ENCODE data around the gene COL4A4. TPM values are rescaled to one million over a fixed set of nuclear protein-coding genes. Genes with fewer than 3 reads are reported as not detected.

Gene COL4A4
- total RNA-seq, result under 1 TPM; 0.08 to 0.26 TPM

- Mint-ChIP-seq H3K36me3 (ENCODE audit: low read depth) (no peaks in the 10 kb centered on the region), H3K27me3 (peaks cover 50% of the 10 kb centered on the region), H3K9me3 (no peaks in the 10 kb centered on the region), H3K4me3 (peak within 1 kb of the TSS; percentile 65), H3K27ac (no peak within 1 kb of the TSS), H3K4me1 (no peaks in the 10 kb centered on the region)
- peak; percentile 53 for ATAC-seq (replicated peaks)
Observed at GRCh38 chr2:227163998-227164762, at the start of gene COL4A4, which contains the start of gene COL4A3. TSS of gene COL4A4 (minus strand) at chr2:227164205. CDS start at chr2:227147483, 16,722 bp downstream. TSS of gene COL4A3 (plus strand) at chr2:227164624. CDS start at chr2:227164727, 103 bp downstream.

GRCh38 chr2:227207573-227207972 lies 43.6 kb upstream of the COL4A4 start:
- no peak overlapping the region for H3K27ac Mint-ChIP-seq
- H3K27me3 Mint-ChIP-seq, result peaks cover 18% of the 10 kb centered on the region
- no peaks in the 10 kb centered on the region for H3K9me3 Mint-ChIP-seq
- H3K36me3 Mint-ChIP-seq (ENCODE audit: low read depth), result no peaks in the 10 kb centered on the region
- no peaks in the 10 kb centered on the region for H3K4me1 Mint-ChIP-seq
- no peak for ATAC-seq (replicated peaks)
- H3K4me3 Mint-ChIP-seq, result no peak overlapping the region

- peaks cover 13% of the 10 kb centered on the region for H3K27me3 Mint-ChIP-seq
- H3K27ac Mint-ChIP-seq, result no peak overlapping the region
- H3K9me3 Mint-ChIP-seq, result no peaks in the 10 kb centered on the region
Observed at GRCh38 chr2:227206406-227206805, 42.4 kb upstream of the COL4A4 start.

GRCh38 chr2:227205701-227206100 lies 41.7 kb upstream of the COL4A4 start:
- Mint-ChIP-seq H3K27ac (no peak overlapping the region), H3K9me3 (no peaks in the 10 kb centered on the region), H3K27me3 (peaks cover 13% of the 10 kb centered on the region), H3K36me3 (ENCODE audit: low read depth) (no peaks in the 10 kb centered on the region), H3K4me1 (no peaks in the 10 kb centered on the region), H3K4me3 (no peak overlapping the region)
- ATAC-seq (replicated peaks), result no peak

More at GRCh38 chr2:227206406-227206805, 42.4 kb upstream of the COL4A4 start:
- H3K4me3 Mint-ChIP-seq, result no peak overlapping the region
- no peaks in the 10 kb centered on the region for H3K4me1 Mint-ChIP-seq
- H3K36me3 Mint-ChIP-seq (ENCODE audit: low read depth), result no peaks in the 10 kb centered on the region
- ATAC-seq (replicated peaks), result no peak

GRCh38 chr2:227204452-227204851 lies 40.4 kb upstream of the COL4A4 start:
- ATAC-seq (replicated peaks), result no peak
- Mint-ChIP-seq H3K27me3 (peaks cover 13% of the 10 kb centered on the region), H3K4me1 (no peaks in the 10 kb centered on the region), H3K4me3 (no peak overlapping the region), H3K27ac (no peak overlapping the region), H3K9me3 (no peaks in the 10 kb centered on the region), H3K36me3 (ENCODE audit: low read depth) (no peaks in the 10 kb centered on the region)

- no peak overlapping the region for H3K27ac Mint-ChIP-seq
- H3K9me3 Mint-ChIP-seq, result no peaks in the 10 kb centered on the region
- H3K27me3 Mint-ChIP-seq, result peaks cover 1% of the 10 kb centered on the region
- no peaks in the 10 kb centered on the region for H3K36me3 Mint-ChIP-seq (ENCODE audit: low read depth)
- no peak for ATAC-seq (replicated peaks)
- H3K4me1 Mint-ChIP-seq, result no peaks in the 10 kb centered on the region
- H3K4me3 Mint-ChIP-seq, result no peak overlapping the region
Observed at GRCh38 chr2:227201771-227202170, 37.8 kb upstream of the COL4A4 start.

GRCh38 chr2:227198866-227199265 lies 34.9 kb upstream of the COL4A4 start:
- Mint-ChIP-seq H3K27ac (no peak overlapping the region), H3K36me3 (ENCODE audit: low read depth) (no peaks in the 10 kb centered on the region), H3K4me3 (no peak overlapping the region), H3K9me3 (no peaks in the 10 kb centered on the region), H3K27me3 (no peaks in the 10 kb centered on the region), H3K4me1 (no peaks in the 10 kb centered on the region)
- no peak for ATAC-seq (replicated peaks)

GRCh38 chr2:227194219-227194618 lies 30.2 kb upstream of the COL4A4 start:
- Mint-ChIP-seq H3K36me3 (ENCODE audit: low read depth) (no peaks in the 10 kb centered on the region), H3K9me3 (no peaks in the 10 kb centered on the region), H3K27me3 (peaks cover 4% of the 10 kb centered on the region), H3K4me1 (no peaks in the 10 kb centered on the region), H3K4me3 (no peak overlapping the region), H3K27ac (no peak overlapping the region)
- ATAC-seq (replicated peaks), result no peak

- no peaks in the 10 kb centered on the region for H3K9me3 Mint-ChIP-seq
- H3K36me3 Mint-ChIP-seq (ENCODE audit: low read depth), result no peaks in the 10 kb centered on the region
- no peak for ATAC-seq (replicated peaks)
- no peak overlapping the region for H3K27ac Mint-ChIP-seq
- no peak overlapping the region for H3K4me3 Mint-ChIP-seq
- H3K4me1 Mint-ChIP-seq, result no peaks in the 10 kb centered on the region
- peaks cover 16% of the 10 kb centered on the region for H3K27me3 Mint-ChIP-seq
Observed at GRCh38 chr2:227192491-227192890, 28.5 kb upstream of the COL4A4 start.

GRCh38 chr2:227191367-227191766 lies 27.4 kb upstream of the COL4A4 start:
- no peak for ATAC-seq (replicated peaks)
- Mint-ChIP-seq H3K9me3 (no peaks in the 10 kb centered on the region), H3K36me3 (ENCODE audit: low read depth) (no peaks in the 10 kb centered on the region), H3K4me3 (no peak overlapping the region), H3K27me3 (peaks cover 22% of the 10 kb centered on the region), H3K4me1 (no peaks in the 10 kb centered on the region), H3K27ac (no peak overlapping the region)

GRCh38 chr2:227188292-227188691 lies 24.3 kb upstream of the COL4A4 start:
- Mint-ChIP-seq H3K9me3 (no peaks in the 10 kb centered on the region), H3K4me1 (no peaks in the 10 kb centered on the region), H3K27me3 (peaks cover 29% of the 10 kb centered on the region), H3K4me3 (no peak overlapping the region), H3K36me3 (ENCODE audit: low read depth) (no peaks in the 10 kb centered on the region), H3K27ac (no peak overlapping the region)
- no peak for ATAC-seq (replicated peaks)

GRCh38 chr2:227186751-227187150 lies 22.7 kb upstream of the COL4A4 start:
- Mint-ChIP-seq H3K4me3 (no peak overlapping the region), H3K27me3 (peaks cover 32% of the 10 kb centered on the region), H3K4me1 (no peaks in the 10 kb centered on the region)

GRCh38 chr2:227185615-227186232 lies 21.7 kb upstream of the COL4A4 start:
- H3K4me1 Mint-ChIP-seq, result no peaks in the 10 kb centered on the region
- no peak overlapping the region for H3K27ac Mint-ChIP-seq
- no peak for ATAC-seq (replicated peaks)
- H3K9me3 Mint-ChIP-seq, result no peaks in the 10 kb centered on the region
- H3K27me3 Mint-ChIP-seq, result peaks cover 30% of the 10 kb centered on the region
- no peak overlapping the region for H3K4me3 Mint-ChIP-seq
- H3K36me3 Mint-ChIP-seq (ENCODE audit: low read depth), result no peaks in the 10 kb centered on the region

More at GRCh38 chr2:227186751-227187150, 22.7 kb upstream of the COL4A4 start:
- Mint-ChIP-seq H3K9me3 (no peaks in the 10 kb centered on the region), H3K27ac (no peak overlapping the region), H3K36me3 (ENCODE audit: low read depth) (no peaks in the 10 kb centered on the region)
- ATAC-seq (replicated peaks), result no peak

GRCh38 chr2:227183657-227184367 lies 19.8 kb upstream of the COL4A4 start:
- Mint-ChIP-seq H3K27ac (no peak overlapping the region), H3K9me3 (no peaks in the 10 kb centered on the region), H3K4me3 (no peak overlapping the region), H3K4me1 (no peaks in the 10 kb centered on the region), H3K36me3 (ENCODE audit: low read depth) (no peaks in the 10 kb centered on the region), H3K27me3 (peaks cover 24% of the 10 kb centered on the region)
- no peak for ATAC-seq (replicated peaks)

Data from activated T-helper 17 cell treated with anti-CD3 and anti-CD28 coated beads, Interleukin-2, amount 50 U/mL, for 72 hours (primary cell).